Natural killer cell (primary cell): ENCODE results near the gene PGP. TPM values are rescaled to one million over a fixed set of nuclear protein-coding genes. Genes with fewer than 3 reads are reported as not detected.

Experiments
- ATAC-seq, 3 donors: fragments of 150-1000 bp in 2 of 3; fragments of 200-7000 bp in 1 of 3; cut with Tn5 transposase; 1 replicate in 1 of 3; 2 replicates in 2 of 3; pipeline ENCODE4 v1.10.0; 2021; ENCODE audit warnings: mild to moderate bottlenecking in 2 of 3, moderate library complexity in 2 of 3
- DNase-seq, 2 donors: peaks; one replicate each; pipeline versions ENCODE4 v3.0.0 to v3.0.0-alpha.2; 2013 to 2021; ENCODE audit warnings: mixed read lengths in 1 of 2
- H3K27ac ChIP-seq: one replicate; pipeline ENCODE4 v1.5.1; 2013; ENCODE audit warnings: mild to moderate bottlenecking, low read length
- H3K27me3 ChIP-seq: one replicate; pipeline ENCODE4 v1.6.1; 2013; ENCODE audit warnings: low read length; ENCODE audit not compliant: control insufficient read depth, insufficient read depth
- H3K36me3 ChIP-seq: one replicate; pipeline ENCODE4 v1.6.1; 2013; ENCODE audit warnings: low read length; ENCODE audit not compliant: control insufficient read depth, insufficient read depth
- H3K4me1 ChIP-seq: one replicate; pipeline ENCODE4 v1.6.1; 2013; ENCODE audit warnings: low read length; ENCODE audit not compliant: control insufficient read depth, insufficient read depth
- H3K4me3 ChIP-seq: one replicate; pipeline ENCODE4 v1.5.1; 2013; ENCODE audit warnings: low read length
- H3K9me3 ChIP-seq: one replicate; pipeline ENCODE4 v1.6.1; 2013; ENCODE audit warnings: low read length; ENCODE audit not compliant: control insufficient read depth, insufficient read depth
- H3K27ac Mint-ChIP-seq, 2 donors: one replicate each; pipeline ENCODE4 v1.8.0; 2022; ENCODE audit warnings: mild to moderate bottlenecking in 2 of 2, mixed read lengths in 2 of 2, moderate library complexity in 1 of 2
- H3K27me3 Mint-ChIP-seq, 2 donors: one replicate each; pipeline ENCODE4 v1.8.0; 2022; ENCODE audit warnings: low read depth in 2 of 2, mixed read lengths in 2 of 2
- H3K36me3 Mint-ChIP-seq: one replicate; pipeline ENCODE4 v1.8.0; 2022; ENCODE audit warnings: mixed read lengths
- H3K4me1 Mint-ChIP-seq, 2 donors: one replicate each; pipeline ENCODE4 v1.8.0; 2022; ENCODE audit warnings: mixed read lengths in 2 of 2
- H3K4me3 Mint-ChIP-seq: one replicate; pipeline ENCODE4 v1.8.0; 2022; ENCODE audit warnings: mild to moderate bottlenecking, moderate library complexity, mixed read lengths
- H3K9me3 Mint-ChIP-seq, 2 donors: one replicate each; pipeline ENCODE4 v1.8.0; 2022; ENCODE audit warnings: mixed read lengths in 2 of 2
- CTCF ChIP-seq: fragments of 200-600 bp; IDR thresholded peaks from one replicate; pipeline ENCODE4 v1.8.0; 2022; ENCODE audit warnings: antibody characterized with exemption
- WGBS: methylation state at CpG from one replicate; pipeline ENCODE4 v1.1.7; 2013; ENCODE audit warnings: missing lambda C conversion rate; ENCODE audit not compliant: insufficient coverage; 5-methylcytosine and 5-hydroxymethylcytosine counted together
- intact Hi-C: fragments of 100-400 bp; cut with micrococcal nuclease; formaldehyde crosslinking; loops from one replicate; pipeline ENCODE4 v1.14.2; 2022
- total RNA-seq, 4 donors: library from RNA; stranded (reverse); fragments of 120-200 nt in 1 of 4; gene quantifications; one replicate each; pipeline versions ENCODE4 v1.2.3 to v1.2.4, GENCODE V29; 2013 to 2022

Gene PGP
- total RNA-seq, 3 donors from 2014 or later (not counting 1 experiment from before 2014, with no cell fraction given): 9.7 to 12.8 (median 12.4) TPM

- no peak for DNase-seq
- no peak for TF ChIP-seq CTCF
- Mint-ChIP-seq H3K36me3 (no peaks in the 10 kb centered on the region), H3K9me3 (no peaks in the 10 kb centered on the region), H3K4me3 (no peak overlapping the region), H3K27ac (no peak overlapping the region), H3K4me1 (no peaks in the 10 kb centered on the region), H3K27me3 (no peaks in the 10 kb centered on the region)
- ATAC-seq: no peak
- peaks cover 2% of the 10 kb centered on the region for H3K4me1 ChIP-seq
- intact Hi-C loops: no loop called here
- WGBS: 96% methylated on average over 30 of the region's 30 CpGs
- H3K27me3 ChIP-seq: no peaks in the 10 kb centered on the region
- peaks cover 29% of the 10 kb centered on the region for H3K36me3 ChIP-seq
- H3K4me3 ChIP-seq: no peak overlapping the region
- H3K27ac ChIP-seq: no peak overlapping the region
- H3K9me3 ChIP-seq: no peaks in the 10 kb centered on the region
Observed at GRCh38 chr16:2244926-2245795, 30.5 kb upstream of the PGP start.

- no peaks in the 10 kb centered on the region for H3K9me3 Mint-ChIP-seq
- no peak for TF ChIP-seq CTCF
- no peaks in the 10 kb centered on the region for H3K36me3 Mint-ChIP-seq
Observed at GRCh38 chr16:2244301-2244700, 29.7 kb upstream of the PGP start.

GRCh38 chr16:2243781-2244180, 29.1 kb upstream of the PGP start:
- H3K4me3 Mint-ChIP-seq: no peak overlapping the region
- Histone ChIP-seq H3K4me3 (no peak overlapping the region), H3K27ac (no peak overlapping the region), H3K36me3 (peaks cover 29% of the 10 kb centered on the region), H3K4me1 (no peaks in the 10 kb centered on the region), H3K27me3 (no peaks in the 10 kb centered on the region), H3K9me3 (no peaks in the 10 kb centered on the region)
- no peaks in the 10 kb centered on the region for H3K4me1 Mint-ChIP-seq
- H3K27ac Mint-ChIP-seq: no peak overlapping the region
- WGBS: 93% methylated on average over 11 of the region's 11 CpGs
- H3K27me3 Mint-ChIP-seq: no peaks in the 10 kb centered on the region
- intact Hi-C loops: no loop called here
- H3K36me3 Mint-ChIP-seq: no peaks in the 10 kb centered on the region
- DNase-seq (no peak), ATAC-seq (no peak)
- TF ChIP-seq CTCF: no peak
- no peaks in the 10 kb centered on the region for H3K9me3 Mint-ChIP-seq

More at GRCh38 chr16:2244301-2244700, 29.7 kb upstream of the PGP start:
- Histone ChIP-seq H3K4me3 (no peak overlapping the region), H3K4me1 (no peaks in the 10 kb centered on the region), H3K9me3 (no peaks in the 10 kb centered on the region), H3K27ac (no peak overlapping the region), H3K36me3 (peaks cover 29% of the 10 kb centered on the region), H3K27me3 (no peaks in the 10 kb centered on the region)
- intact Hi-C loops: no loop called here
- Mint-ChIP-seq H3K27me3 (no peaks in the 10 kb centered on the region), H3K4me3 (no peak overlapping the region), H3K27ac (no peak overlapping the region), H3K4me1 (no peaks in the 10 kb centered on the region)
- ATAC-seq (no peak), DNase-seq (no peak)
- WGBS: 90% methylated on average over 17 of the region's 17 CpGs
